ENCODE data around the gene CDC42SE1.

Gene CDC42SE1

GRCh38 chr1:151008244-151009205 is 50.9 kb downstream of the CDC42SE1 start, which contains the start of gene PRUNE1:
TSS of gene PRUNE1 (plus strand) at chr1:151008449. CDS start at chr1:151008633, 184 bp downstream.
- peak; percentile 91 for DNase-seq (ENCODE audit: low read depth)

GRCh38 chr1:151007853-151008243 is 51.6 kb downstream of the CDC42SE1 start:
- no peak for DNase-seq (ENCODE audit: low read depth)

GRCh38 chr1:151006327-151007052 is 52.9 kb downstream of the CDC42SE1 start, which contains the start of gene MINDY1:
TSS of gene MINDY1 (minus strand) at chr1:151006902. CDS start at chr1:151002617, 4,285 bp downstream.
- peak; percentile 44 for DNase-seq (ENCODE audit: low read depth)

GRCh38 chr1:151005729-151006319 is 53.6 kb downstream of the CDC42SE1 start:
- DNase-seq (ENCODE audit: low read depth): no peak

GRCh38 chr1:151003180-151003579 is 56.2 kb downstream of the CDC42SE1 start:
- no peak for DNase-seq (ENCODE audit: low read depth)

- no peak for DNase-seq (ENCODE audit: low read depth)
These were observed 56.8 kb downstream of the CDC42SE1 start for GRCh38 chr1:151002611-151003010.

- DNase-seq (ENCODE audit: low read depth): no peak
These were observed 57.4 kb downstream of the CDC42SE1 start for GRCh38 chr1:151002051-151002450.

- no peak for DNase-seq (ENCODE audit: low read depth)
These were observed 57.8 kb downstream of the CDC42SE1 start for GRCh38 chr1:151001602-151002001.

Measured in CMK (cell line).